HCT116 (cell line): ENCODE measurements around the gene SIPA1L3.

ENCODE experiments used
- CEBPB ChIP-seq: IDR thresholded peaks from 2 replicates; pipeline ENCODE4 v1.6.1; 2012; ENCODE audit warnings: low read depth
- EZH2 ChIP-seq: fragments of 200-600 bp; sonication (generic); IDR thresholded peaks from 2 replicates; pipeline ENCODE4 v1.6.1; 2017; ENCODE audit warnings: antibody characterized with exemption, mixed run types
- FOSL1 ChIP-seq: IDR thresholded peaks from 2 replicates; pipeline ENCODE4 v1.6.1; 2012; ENCODE audit warnings: low read depth
- ZNF274 ChIP-seq: fragments of 200-500 bp; sonication (Bioruptor generic); IDR thresholded peaks from 2 replicates; pipeline ENCODE4 v1.6.1; 2014; ENCODE audit warnings: mild to moderate bottlenecking, low read depth, low read length, inconsistent platforms
- TF ChIP-seq, protein P1 (sequence below): IDR thresholded peaks from 2 replicates; pipeline ENCODE4 v1.6.1; 2012; ENCODE audit warnings: low read depth
- TF ChIP-seq, protein P2 (sequence below), 3 experiments: fragments of 200-600 bp in 1 of 3; sonication (generic) in 1 of 3; IDR thresholded peaks in 2 of 3; conservative IDR thresholded peaks in 1 of 3; 2 replicates each; pipeline ENCODE4 v1.5.1; 2012 to 2017; ENCODE audit warnings: low read depth in 2 of 3, low read length in 2 of 3, antibody characterized with exemption in 1 of 3, borderline replicate concordance in 1 of 3, control low read depth in 1 of 3, mild to moderate bottlenecking in 1 of 3, mixed read lengths in 1 of 3, mixed run types in 1 of 3, moderate library complexity in 1 of 3; ENCODE audit not compliant: insufficient read depth in 1 of 3

DNA sequence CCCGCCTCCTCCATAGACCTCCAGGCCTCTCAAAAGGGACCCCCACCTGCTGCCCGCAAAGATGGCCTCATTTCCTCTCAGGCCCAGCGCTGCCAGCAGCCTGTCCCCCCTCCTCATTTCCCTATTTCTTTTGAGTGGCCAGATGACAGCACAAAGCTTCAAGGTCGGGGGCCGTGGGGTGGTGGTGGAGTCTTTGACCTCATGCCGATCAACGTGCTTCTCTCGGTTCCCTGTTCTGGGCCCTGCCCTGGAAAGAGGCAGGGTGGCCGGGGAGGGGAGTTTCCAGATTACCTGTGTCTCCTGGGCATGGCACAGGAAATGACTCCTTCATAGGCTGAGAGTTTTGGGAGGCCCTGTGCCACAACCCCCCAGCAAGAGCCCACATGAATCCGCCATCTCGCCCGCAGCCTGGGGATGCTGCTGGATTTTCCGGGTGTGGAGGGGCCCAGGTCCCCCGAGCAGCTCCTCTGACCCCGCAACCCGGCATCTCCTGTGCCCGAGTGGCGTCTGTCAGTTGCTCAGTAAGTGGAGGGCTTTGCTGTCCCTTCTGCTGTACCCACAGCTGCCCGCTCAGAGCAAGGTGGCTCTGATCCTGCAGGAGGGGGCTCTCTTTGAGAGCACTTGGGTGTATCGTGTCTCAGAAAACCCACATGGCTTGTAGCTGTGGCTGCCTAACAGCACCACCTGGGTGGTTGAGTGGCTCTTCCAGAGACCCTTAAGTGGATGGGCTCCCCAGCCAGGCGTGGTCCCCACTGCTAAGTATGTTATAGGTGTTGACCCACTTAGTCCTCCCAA lies 139.4 kb downstream of the SIPA1L3 start:
- TF ChIP-seq, protein P1, sequence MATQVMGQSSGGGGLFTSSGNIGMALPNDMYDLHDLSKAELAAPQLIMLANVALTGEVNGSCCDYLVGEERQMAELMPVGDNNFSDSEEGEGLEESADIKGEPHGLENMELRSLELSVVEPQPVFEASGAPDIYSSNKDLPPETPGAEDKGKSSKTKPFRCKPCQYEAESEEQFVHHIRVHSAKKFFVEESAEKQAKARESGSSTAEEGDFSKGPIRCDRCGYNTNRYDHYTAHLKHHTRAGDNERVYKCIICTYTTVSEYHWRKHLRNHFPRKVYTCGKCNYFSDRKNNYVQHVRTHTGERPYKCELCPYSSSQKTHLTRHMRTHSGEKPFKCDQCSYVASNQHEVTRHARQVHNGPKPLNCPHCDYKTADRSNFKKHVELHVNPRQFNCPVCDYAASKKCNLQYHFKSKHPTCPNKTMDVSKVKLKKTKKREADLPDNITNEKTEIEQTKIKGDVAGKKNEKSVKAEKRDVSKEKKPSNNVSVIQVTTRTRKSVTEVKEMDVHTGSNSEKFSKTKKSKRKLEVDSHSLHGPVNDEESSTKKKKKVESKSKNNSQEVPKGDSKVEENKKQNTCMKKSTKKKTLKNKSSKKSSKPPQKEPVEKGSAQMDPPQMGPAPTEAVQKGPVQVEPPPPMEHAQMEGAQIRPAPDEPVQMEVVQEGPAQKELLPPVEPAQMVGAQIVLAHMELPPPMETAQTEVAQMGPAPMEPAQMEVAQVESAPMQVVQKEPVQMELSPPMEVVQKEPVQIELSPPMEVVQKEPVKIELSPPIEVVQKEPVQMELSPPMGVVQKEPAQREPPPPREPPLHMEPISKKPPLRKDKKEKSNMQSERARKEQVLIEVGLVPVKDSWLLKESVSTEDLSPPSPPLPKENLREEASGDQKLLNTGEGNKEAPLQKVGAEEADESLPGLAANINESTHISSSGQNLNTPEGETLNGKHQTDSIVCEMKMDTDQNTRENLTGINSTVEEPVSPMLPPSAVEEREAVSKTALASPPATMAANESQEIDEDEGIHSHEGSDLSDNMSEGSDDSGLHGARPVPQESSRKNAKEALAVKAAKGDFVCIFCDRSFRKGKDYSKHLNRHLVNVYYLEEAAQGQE: no peak
- TF ChIP-seq EZH2 (no peak), ZNF274 (no peak), FOSL1 (no peak), CEBPB (no peak)
- TF ChIP-seq, protein P2, sequence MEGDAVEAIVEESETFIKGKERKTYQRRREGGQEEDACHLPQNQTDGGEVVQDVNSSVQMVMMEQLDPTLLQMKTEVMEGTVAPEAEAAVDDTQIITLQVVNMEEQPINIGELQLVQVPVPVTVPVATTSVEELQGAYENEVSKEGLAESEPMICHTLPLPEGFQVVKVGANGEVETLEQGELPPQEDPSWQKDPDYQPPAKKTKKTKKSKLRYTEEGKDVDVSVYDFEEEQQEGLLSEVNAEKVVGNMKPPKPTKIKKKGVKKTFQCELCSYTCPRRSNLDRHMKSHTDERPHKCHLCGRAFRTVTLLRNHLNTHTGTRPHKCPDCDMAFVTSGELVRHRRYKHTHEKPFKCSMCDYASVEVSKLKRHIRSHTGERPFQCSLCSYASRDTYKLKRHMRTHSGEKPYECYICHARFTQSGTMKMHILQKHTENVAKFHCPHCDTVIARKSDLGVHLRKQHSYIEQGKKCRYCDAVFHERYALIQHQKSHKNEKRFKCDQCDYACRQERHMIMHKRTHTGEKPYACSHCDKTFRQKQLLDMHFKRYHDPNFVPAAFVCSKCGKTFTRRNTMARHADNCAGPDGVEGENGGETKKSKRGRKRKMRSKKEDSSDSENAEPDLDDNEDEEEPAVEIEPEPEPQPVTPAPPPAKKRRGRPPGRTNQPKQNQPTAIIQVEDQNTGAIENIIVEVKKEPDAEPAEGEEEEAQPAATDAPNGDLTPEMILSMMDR (IDR thresholded peaks at IDR 0.05 in 2 of 3, conservative IDR thresholded peaks at IDR 0.05 in 1 of 3; ENCODE audit: borderline replicate concordance in 1 of 3, insufficient read depth in 1 of 3, low read depth in 2 of 3, low read length in 2 of 3): no peak
